LNCAP (cell line): ENCODE measurements around the gene FAR2.

Source experiments
- TF ChIP-seq, protein P1 (sequence below): fragments of 450-650 bp; IDR thresholded peaks from 2 replicates; pipeline ENCODE4 v1.5.1; 2017; ENCODE audit warnings: mild to moderate bottlenecking

Gene FAR2

DNA sequence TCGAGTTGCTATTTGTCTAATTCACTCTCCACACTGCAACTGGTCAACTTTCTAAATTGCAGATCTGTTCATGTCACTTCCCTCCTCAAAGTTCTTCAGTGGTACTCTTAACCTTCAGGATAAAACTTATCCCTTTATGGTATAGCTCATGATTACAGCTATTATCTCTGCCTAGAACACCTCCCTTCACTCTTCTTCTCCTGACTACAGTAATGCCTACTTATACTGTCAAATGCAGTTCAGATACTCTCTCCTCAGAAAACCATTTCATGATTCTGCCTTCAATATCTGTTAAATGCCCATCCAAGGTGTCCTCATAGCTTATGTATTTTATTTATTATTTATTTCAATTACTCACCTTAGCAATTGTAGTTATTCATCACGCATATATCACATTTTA, 85.5 kb downstream of the FAR2 start:
- TF ChIP-seq, protein P1, sequence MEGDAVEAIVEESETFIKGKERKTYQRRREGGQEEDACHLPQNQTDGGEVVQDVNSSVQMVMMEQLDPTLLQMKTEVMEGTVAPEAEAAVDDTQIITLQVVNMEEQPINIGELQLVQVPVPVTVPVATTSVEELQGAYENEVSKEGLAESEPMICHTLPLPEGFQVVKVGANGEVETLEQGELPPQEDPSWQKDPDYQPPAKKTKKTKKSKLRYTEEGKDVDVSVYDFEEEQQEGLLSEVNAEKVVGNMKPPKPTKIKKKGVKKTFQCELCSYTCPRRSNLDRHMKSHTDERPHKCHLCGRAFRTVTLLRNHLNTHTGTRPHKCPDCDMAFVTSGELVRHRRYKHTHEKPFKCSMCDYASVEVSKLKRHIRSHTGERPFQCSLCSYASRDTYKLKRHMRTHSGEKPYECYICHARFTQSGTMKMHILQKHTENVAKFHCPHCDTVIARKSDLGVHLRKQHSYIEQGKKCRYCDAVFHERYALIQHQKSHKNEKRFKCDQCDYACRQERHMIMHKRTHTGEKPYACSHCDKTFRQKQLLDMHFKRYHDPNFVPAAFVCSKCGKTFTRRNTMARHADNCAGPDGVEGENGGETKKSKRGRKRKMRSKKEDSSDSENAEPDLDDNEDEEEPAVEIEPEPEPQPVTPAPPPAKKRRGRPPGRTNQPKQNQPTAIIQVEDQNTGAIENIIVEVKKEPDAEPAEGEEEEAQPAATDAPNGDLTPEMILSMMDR = no peak

DNA sequence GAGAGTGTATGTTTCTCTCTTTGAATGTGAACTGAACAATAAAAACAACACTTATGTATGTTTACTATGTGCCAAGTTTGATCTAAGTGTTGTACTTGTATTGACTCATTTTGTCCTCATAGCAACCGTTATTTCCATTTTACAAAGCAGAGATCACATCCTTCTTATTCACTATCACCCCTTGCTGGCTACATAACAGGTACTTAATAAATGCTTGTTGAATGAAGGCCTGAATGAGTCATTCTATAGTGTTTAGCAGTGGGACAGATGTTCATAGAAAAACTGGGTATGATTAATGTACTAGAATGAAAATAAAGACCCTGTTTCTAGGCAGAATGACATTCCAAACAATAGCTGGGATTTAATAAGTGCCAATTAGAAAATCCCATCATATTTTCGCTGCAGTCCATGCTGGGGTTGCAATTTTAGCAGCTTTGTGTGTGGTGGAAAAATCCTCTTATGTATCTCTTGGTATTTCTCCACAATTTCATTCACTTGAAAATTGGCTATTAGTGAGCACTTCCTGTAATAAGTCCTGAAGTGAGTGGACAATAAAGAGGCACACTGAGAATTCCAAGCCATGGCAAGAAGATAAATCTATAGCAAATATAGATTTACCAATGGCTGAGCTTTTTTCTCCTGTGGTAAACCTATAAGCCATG, 86.0 kb downstream of the FAR2 start:
- TF ChIP-seq, protein P1 = no peak

DNA sequence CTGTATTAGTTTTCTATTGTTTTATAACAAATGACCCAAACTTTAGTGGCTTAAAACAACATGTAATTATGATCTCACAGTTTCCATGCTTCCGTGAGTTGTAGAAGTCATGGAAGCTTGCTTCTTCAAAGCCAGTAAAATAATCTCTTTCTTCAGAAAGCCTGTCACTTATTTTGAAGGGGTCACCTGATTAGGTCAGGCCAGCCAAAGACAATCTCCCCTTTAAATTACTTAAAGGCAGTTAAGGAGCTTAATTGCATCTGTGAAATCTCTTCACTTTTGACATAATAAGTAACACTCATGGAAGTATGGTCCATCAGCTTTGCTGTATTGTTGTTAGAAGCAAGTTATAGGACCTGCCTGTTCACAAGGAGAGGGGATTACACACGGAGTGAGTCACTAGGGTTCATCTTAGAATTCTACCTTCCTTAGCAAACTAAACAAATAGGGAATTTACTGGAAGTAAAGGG, 89.8 kb downstream of the FAR2 start:
- TF ChIP-seq, protein P1 = no peak

DNA sequence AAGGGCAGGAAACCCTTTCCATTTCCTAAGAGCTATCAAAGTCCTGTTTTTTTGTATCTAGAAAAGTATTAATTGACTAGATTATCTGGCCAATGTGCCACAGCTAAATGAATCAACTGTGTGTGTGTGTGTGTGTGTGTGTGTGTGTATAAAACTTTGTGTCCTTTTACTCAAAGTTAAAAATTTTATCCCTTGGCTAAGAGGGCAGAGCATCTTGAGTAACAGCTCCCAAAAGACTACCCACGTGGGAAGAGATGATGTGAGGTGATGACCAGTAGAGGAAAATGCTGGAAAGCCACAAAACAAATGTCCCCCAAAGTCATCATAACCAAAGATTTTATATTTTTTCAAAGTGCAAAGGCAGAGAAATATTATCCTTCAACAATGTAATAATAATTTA, 90.3 kb downstream of the FAR2 start:
- TF ChIP-seq, protein P1 = no peak

DNA sequence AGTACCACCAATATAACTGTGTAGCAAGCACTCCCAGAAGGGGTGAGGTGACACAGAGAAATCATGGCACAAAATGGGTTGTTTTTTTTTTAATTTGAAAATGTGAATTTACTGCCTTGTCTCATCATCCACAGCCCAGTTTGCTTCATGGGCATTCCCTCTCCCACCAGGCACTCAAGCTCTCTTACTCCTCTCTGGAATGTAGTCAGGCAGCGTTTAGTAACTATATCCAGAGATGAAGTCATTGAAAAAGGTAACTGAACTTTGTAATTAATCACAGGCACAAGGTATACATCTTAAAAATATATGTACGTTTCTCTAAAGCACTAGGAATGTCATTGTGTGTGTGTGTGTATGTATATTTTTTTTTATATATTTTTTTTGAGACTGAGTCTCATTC, 91.4 kb downstream of the FAR2 start:
- TF ChIP-seq, protein P1 = no peak

DNA sequence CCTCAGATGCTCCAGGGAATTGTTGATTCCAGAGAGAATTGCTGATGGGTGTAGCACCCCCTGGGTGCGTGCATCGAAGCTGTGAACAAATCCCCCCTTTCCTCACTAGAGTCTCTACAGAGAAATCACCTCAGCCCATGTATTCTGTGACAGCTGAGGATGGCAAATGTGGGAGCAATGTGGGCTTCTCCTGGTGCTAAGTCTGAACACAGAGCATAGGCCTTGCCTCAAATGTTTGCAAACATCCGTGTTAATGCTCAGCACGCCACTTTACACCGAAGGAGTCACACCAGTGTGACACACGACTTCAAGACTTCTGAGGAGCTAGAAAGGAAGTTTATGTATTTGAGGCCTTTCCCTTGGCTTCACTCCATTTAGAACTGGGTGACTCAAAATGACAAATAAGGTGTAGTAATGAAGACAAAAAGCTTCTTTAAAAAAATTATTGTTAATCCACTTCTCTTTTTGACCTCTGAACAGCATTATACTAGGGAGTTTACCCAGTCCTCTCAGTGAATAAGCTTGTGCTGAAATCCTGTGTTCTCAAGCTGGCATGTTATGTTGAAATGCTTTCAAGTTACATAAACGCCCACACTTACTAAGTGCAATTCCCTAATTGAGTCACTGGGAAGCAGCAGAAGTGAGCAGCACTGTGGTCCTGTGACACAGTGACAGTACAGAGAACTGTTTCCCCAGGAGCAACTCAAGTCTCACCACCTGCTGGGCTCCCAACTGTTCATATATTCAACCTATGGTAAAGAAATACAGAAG, 92.9 kb downstream of the FAR2 start:
- TF ChIP-seq, protein P1 = no peak

DNA sequence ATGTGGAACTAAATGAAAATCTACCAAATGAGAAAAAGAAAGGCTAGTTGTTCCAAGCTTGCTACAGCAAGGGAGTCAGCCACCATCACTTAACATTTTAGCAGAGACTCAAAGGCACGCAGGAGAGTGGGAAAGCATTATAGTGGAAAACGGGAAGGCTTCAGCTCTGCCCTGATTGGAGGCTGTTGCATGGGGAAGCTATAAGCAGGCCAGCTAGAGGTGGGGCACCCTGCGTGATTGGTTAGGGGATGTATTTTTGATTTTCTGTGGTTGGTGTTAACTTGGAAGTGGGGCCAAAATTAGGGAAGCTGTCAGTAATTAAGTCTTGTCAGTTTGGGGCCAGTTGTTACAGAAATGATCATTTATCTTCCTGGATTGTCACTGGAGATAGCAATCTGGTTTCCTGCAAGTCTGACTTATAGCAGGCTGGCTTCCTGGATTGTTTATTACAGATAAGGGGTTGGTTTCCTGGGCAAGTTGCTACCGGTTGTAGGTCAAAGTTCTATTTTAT, 93.9 kb downstream of the FAR2 start:
- TF ChIP-seq, protein P1 = no peak
